ENCODE results near the gene CDC20. TPM values are rescaled to one million over a fixed set of nuclear protein-coding genes. Genes with fewer than 3 reads are reported as not detected.
A peak's percentile ranks its signal among the peaks of the same experiment; 100 is the strongest.

CDC20 gene
- total and polyA plus RNA-seq, 2 of the 4 experiments (the other 2 are of a cell fraction) = 103 to 107 TPM

DNA sequence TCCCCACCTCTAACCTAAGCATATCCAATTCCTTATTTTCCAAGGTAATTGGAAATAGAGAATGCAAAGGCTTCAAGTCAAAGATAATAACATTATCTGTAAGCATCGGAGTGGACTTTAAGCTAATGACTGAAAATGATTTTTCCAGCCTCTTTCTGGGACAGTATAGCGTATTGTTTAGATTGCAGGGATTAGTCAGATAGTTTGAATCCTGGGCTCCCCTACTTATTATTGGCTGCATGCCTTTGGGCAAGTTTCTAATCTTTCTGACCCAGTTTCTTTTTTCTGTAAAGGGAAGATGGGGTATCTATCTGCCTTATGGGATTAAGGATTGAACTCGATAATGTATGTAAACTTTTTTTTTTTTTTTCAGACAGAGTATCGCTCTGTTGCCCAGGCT, 1.5 kb upstream of the CDC20 start:
- no peaks in the 10 kb centered on the region for H3K27me3 ChIP-seq (ENCODE audit: control insufficient read depth, insufficient read depth, low read length)
- WGBS, 2 experiments (ENCODE audit: extremely low coverage in 2 of 2, insufficient read length in 1 of 2) = no CpG with 5 or more reads among the region's 4 CpGs
- H3K4me2 ChIP-seq (ENCODE audit: low read depth, low read length) = peak overlapping the region; percentile 33; the same call in 1 of the 2 replicates
- H2BK5ac ChIP-seq (ENCODE audit: low read depth, low read length, poor library complexity, severe bottlenecking) = peak overlapping the region; percentile 65
- H3K23ac ChIP-seq (ENCODE audit: low read depth, low read length) = no peak overlapping the region
- no peak overlapping the region for H2AFZ ChIP-seq (replicated peaks; ENCODE audit: low read length, poor library complexity)
- dilution Hi-C loops (cut with HindIII; ENCODE audit: low sequenced_read_pairs, unreplicated experiment) = no loop called here
- no peak for ATAC-seq (ENCODE audit: low read depth)
- H4K20me1 ChIP-seq (ENCODE audit: insufficient read depth, low read length) = peaks cover 10% of the 10 kb centered on the region; the same call in 1 of the 2 replicates
- H3K36me3 ChIP-seq (ENCODE audit: control insufficient read depth, insufficient read depth, low read length) = peaks cover 17% of the 10 kb centered on the region
- CTCF ChIA-PET = interaction anchor here (0.7 kb wide), 1 partner anchor 9 kb away, joined by 3 read pairs; no protein-coding TSS in a partner anchor
- H3K14ac ChIP-seq (replicated peaks; ENCODE audit: low read depth, low read length) = no peak overlapping the region
- no TSS peak for BruUV-seq (replicated peaks)
- TF ChIP-seq, protein P1, sequence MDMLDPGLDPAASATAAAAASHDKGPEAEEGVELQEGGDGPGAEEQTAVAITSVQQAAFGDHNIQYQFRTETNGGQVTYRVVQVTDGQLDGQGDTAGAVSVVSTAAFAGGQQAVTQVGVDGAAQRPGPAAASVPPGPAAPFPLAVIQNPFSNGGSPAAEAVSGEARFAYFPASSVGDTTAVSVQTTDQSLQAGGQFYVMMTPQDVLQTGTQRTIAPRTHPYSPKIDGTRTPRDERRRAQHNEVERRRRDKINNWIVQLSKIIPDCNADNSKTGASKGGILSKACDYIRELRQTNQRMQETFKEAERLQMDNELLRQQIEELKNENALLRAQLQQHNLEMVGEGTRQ (IDR thresholded peaks at IDR 0.05; ENCODE audit: low read depth, low read length) = no peak
- TF ChIP-seq POLR2A (IDR thresholded peaks at IDR 0.05; ENCODE audit: low read depth, low read length) (no peak), BHLHE40 (IDR thresholded peaks at IDR 0.05; ENCODE audit: low read depth, low read length) (no peak), MXI1 (IDR thresholded peaks at IDR 0.05; ENCODE audit: borderline replicate concordance, low read depth, low read length) (no peak), RCOR1 (IDR thresholded peaks at IDR 0.05; ENCODE audit: insufficient replicate concordance, low read length) (no peak), RAD21 (IDR thresholded peaks at IDR 0.05; ENCODE audit: low read length) (no peak), CEBPB (IDR thresholded peaks at IDR 0.05; ENCODE audit: low read depth, low read length) (no peak), MAZ (IDR thresholded peaks at IDR 0.05; ENCODE audit: borderline replicate concordance, low read depth, low read length) (no peak), NFE2L2 (IDR thresholded peaks at IDR 0.05; ENCODE audit: low read depth, low read length) (no peak), MAFK (IDR thresholded peaks at IDR 0.05; ENCODE audit: low read depth, low read length) (no peak)
- TF ChIP-seq, protein P2, sequence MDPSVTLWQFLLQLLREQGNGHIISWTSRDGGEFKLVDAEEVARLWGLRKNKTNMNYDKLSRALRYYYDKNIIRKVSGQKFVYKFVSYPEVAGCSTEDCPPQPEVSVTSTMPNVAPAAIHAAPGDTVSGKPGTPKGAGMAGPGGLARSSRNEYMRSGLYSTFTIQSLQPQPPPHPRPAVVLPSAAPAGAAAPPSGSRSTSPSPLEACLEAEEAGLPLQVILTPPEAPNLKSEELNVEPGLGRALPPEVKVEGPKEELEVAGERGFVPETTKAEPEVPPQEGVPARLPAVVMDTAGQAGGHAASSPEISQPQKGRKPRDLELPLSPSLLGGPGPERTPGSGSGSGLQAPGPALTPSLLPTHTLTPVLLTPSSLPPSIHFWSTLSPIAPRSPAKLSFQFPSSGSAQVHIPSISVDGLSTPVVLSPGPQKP (IDR thresholded peaks at IDR 0.05; ENCODE audit: borderline replicate concordance, low read depth, low read length) = no peak
- H3K18ac ChIP-seq (ENCODE audit: low read depth, low read length) = no peak overlapping the region; the same call in 1 of the 2 replicates
- no peak overlapping the region for H3K9ac ChIP-seq (ENCODE audit: low read depth, low read length)
- H3K4me1 ChIP-seq (ENCODE audit: control insufficient read depth, insufficient read depth, low read length) = peaks cover 9% of the 10 kb centered on the region; the same call in 1 of the 2 replicates
- H3K56ac ChIP-seq (ENCODE audit: extremely low read depth, insufficient read depth, low read length) = no peak overlapping the region
- no peaks in the 10 kb centered on the region for H3K9me3 ChIP-seq (ENCODE audit: control insufficient read depth, insufficient read depth, low read length)
- no peak overlapping the region for H3K27ac ChIP-seq (ENCODE audit: insufficient read depth, low read length)
- no peak overlapping the region; the same call in 1 of the 2 replicates for H2AK5ac ChIP-seq (ENCODE audit: low read depth, low read length)
- no peak overlapping the region for H3K4me3 ChIP-seq (ENCODE audit: insufficient read depth, low read depth, low read length)
- H4K91ac ChIP-seq (ENCODE audit: insufficient read depth, low read depth, low read length) = no peak overlapping the region
- peak overlapping the region; percentile 69; the same call in 1 of the 2 replicates for H2BK20ac ChIP-seq (ENCODE audit: low read depth, low read length)
- H4K8ac ChIP-seq (ENCODE audit: low read depth in 2 of 2, low read length in 2 of 2) = peak overlapping the region in 1 of 2 experiments; percentile 16; a peak in 1 of 4 replicates
- peak overlapping the region; percentile 33 for H2BK120ac ChIP-seq (ENCODE audit: low read depth, low read length)
- H3K79me1 ChIP-seq (ENCODE audit: low read depth in 1 of 2, low read length in 2 of 2) = peaks cover 3 to 29% of the 10 kb centered on the region in 2 experiments; a peak in 3 of 4 replicates
- in situ Hi-C loops (cut with MboI; ENCODE audit: low sequenced_read_pairs) = loop anchor here (10.0 kb wide), 1 partner anchor 122 kb away; no protein-coding TSS in a partner anchor
- H2BK15ac ChIP-seq (ENCODE audit: low read depth, low read length) = 0 out of 3 replicates have a peak overlapping the region, but pooled peaks have one; percentile 41
- POLR2A ChIA-PET (ENCODE audit: unreplicated experiment) = interaction anchor here (1.0 kb wide), 1 partner anchor 11 kb away, joined by 4 read pairs; no protein-coding TSS in a partner anchor
- intact Hi-C loops (cut with micrococcal nuclease) = no loop called here
- H3K4ac ChIP-seq (ENCODE audit: low read depth, low read length) = peak overlapping the region; percentile 40; the same call in 1 of the 2 replicates
- H4K5ac ChIP-seq (ENCODE audit: low read depth, low read length) = no peak overlapping the region
- H3K9me1 ChIP-seq (ENCODE audit: insufficient read depth, low read length) = peaks cover 9% of the 10 kb centered on the region; the same call in 1 of the 2 replicates
- H2AK9ac ChIP-seq (replicated peaks; ENCODE audit: low read depth, low read length, poor library complexity) = no peak overlapping the region
- DNase-seq = peak; percentile 70

All from IMR-90 (cell line).